H1 (cell line): ENCODE data around the gene RAP1B. TPM values are rescaled to one million over a fixed set of nuclear protein-coding genes. Genes with fewer than 3 reads are reported as not detected.

ENCODE experiments used
- CTCF ChIA-PET: fragments of 300-600 bp; sonication (Branson Sonifier 250); formaldehyde crosslinking; loops from one replicate; lab custom pipeline; 2021; ENCODE audit not compliant: partially characterized antibody; lab: Charles Lee
- POLR2A ChIA-PET: fragments of 300-600 bp; sonication (Branson Sonifier 250); formaldehyde crosslinking; loops from one replicate; lab custom pipeline; 2021; ENCODE audit warnings: inconsistent platforms; ENCODE audit not compliant: partially characterized antibody; lab: Charles Lee
- DNase-seq, 2 experiments: peaks; one replicate each; pipeline versions ENCODE4 v3.0.0 to v3.0.0-alpha.2; 2010 to 2022; ENCODE audit warnings: low spot score in 2 of 2, low read depth in 1 of 2, mixed read lengths in 1 of 2
- FAIRE-seq: peaks from 2 replicates; lab custom pipeline; 2011; peaks lifted over from hg19 to GRCh38; lab: Jason Lieb, UNC
- H2AFZ ChIP-seq: 2 replicates; pipeline ENCODE4 v1.8.1; 2012; ENCODE audit warnings: low read length, inconsistent platforms
- H2AK5ac ChIP-seq: 2 replicates; pipeline ENCODE4 v1.6.1; 2013; ENCODE audit warnings: low read depth, low read length
- H2BK120ac ChIP-seq: replicated peaks from 2 replicates; pipeline ENCODE3; 2013; ENCODE audit warnings: low read depth, low read length, inconsistent platforms
- H2BK12ac ChIP-seq: 2 replicates; pipeline ENCODE4 v1.6.1; 2013; ENCODE audit warnings: low read depth, low read length
- H2BK15ac ChIP-seq: 2 replicates; pipeline ENCODE4 v1.6.1; 2013; ENCODE audit warnings: low read length
- H2BK20ac ChIP-seq: 2 replicates; pipeline ENCODE4 v1.6.1; 2013; ENCODE audit warnings: low read length
- H2BK5ac ChIP-seq: 2 replicates; pipeline ENCODE4 v1.6.1; 2013; ENCODE audit warnings: low read depth, low read length
- H3K14ac ChIP-seq: 2 replicates; pipeline ENCODE4 v1.6.1; 2013; ENCODE audit warnings: inconsistent platforms; ENCODE audit not compliant: insufficient read length
- H3K18ac ChIP-seq: 2 replicates; pipeline ENCODE4 v1.6.1; 2013; ENCODE audit warnings: low read length; ENCODE audit errors: extremely low read depth
- H3K23ac ChIP-seq: 2 replicates; pipeline ENCODE4 v1.6.1; 2013; ENCODE audit warnings: inconsistent platforms; ENCODE audit not compliant: insufficient read length
- H3K23me2 ChIP-seq: 2 replicates; pipeline ENCODE4 v1.6.1; 2013; ENCODE audit warnings: low read depth, low read length
- H3K27ac ChIP-seq: 2 replicates; pipeline ENCODE4 v1.6.1; 2011; ENCODE audit warnings: low read depth, low read length, inconsistent platforms
- H3K27me3 ChIP-seq, 4 experiments: replicated peaks in 1 of 4; 1 replicate in 1 of 4; 2 replicates in 3 of 4; pipeline versions ENCODE4 v1.6.1 to v1.8.1; 2011 to 2013; ENCODE audit warnings: low read length in 3 of 4, mild to moderate bottlenecking in 3 of 4, inconsistent platforms in 2 of 4, mixed read lengths in 2 of 4, moderate library complexity in 1 of 4; ENCODE audit not compliant: control insufficient read depth in 3 of 4, insufficient read depth in 3 of 4; ENCODE audit errors: extremely low read depth in 1 of 4
- H3K36me3 ChIP-seq, 4 experiments: 2 replicates each; pipeline versions ENCODE4 v1.6.1 to v1.8.1; 2011 to 2013; ENCODE audit warnings: mild to moderate bottlenecking in 4 of 4, low read length in 3 of 4, moderate library complexity in 2 of 4, control low read depth in 1 of 4, inconsistent platforms in 1 of 4; ENCODE audit not compliant: insufficient read depth in 4 of 4, control insufficient read depth in 2 of 4
- H3K4ac ChIP-seq: replicated peaks from 2 replicates; pipeline ENCODE3; 2013; ENCODE audit warnings: low read length, low read depth, mixed read lengths, inconsistent platforms; ENCODE audit not compliant: insufficient read length
- H3K4me1 ChIP-seq, 4 experiments: replicated peaks in 1 of 4; 1 replicate in 1 of 4; 2 replicates in 3 of 4; pipeline versions ENCODE4 v1.6.1 to v1.8.1; 2011 to 2013; ENCODE audit warnings: low read length in 3 of 4, inconsistent platforms in 2 of 4, mixed read lengths in 1 of 4; ENCODE audit not compliant: insufficient read depth in 4 of 4, control insufficient read depth in 3 of 4
- H3K4me2 ChIP-seq, 2 experiments: 2 replicates each; pipeline versions ENCODE4 v1.6.1 to v1.8.1; 2011 to 2013; ENCODE audit warnings: low read depth in 2 of 2, low read length in 2 of 2, control low read depth in 1 of 2, inconsistent platforms in 1 of 2, mild to moderate bottlenecking in 1 of 2; ENCODE audit not compliant: insufficient read depth in 1 of 2
- H3K4me3 ChIP-seq, 4 experiments: fragments of 200-600, 300-600 bp in 1 of 4; sonication (generic), shearing (Covaris generic), sonication (Bioruptor Twin) in 1 of 4; 2 replicates each; pipeline versions ENCODE4 v1.5.1 to v1.8.1; 2011 to 2016; ENCODE audit warnings: low read length in 4 of 4, low read depth in 3 of 4, control low read depth in 2 of 4, inconsistent platforms in 2 of 4, mild to moderate bottlenecking in 2 of 4, mixed read lengths in 1 of 4, moderate library complexity in 1 of 4; ENCODE audit not compliant: insufficient read depth in 2 of 4; ENCODE audit errors: extremely low read depth in 1 of 4
- H3K56ac ChIP-seq: replicated peaks from 2 replicates; pipeline ENCODE3; 2013; ENCODE audit warnings: low read depth, mild to moderate bottlenecking, mixed read lengths, low read length, inconsistent platforms; ENCODE audit not compliant: insufficient read length
- H3K79me1 ChIP-seq: 2 replicates; pipeline ENCODE4 v1.6.1; 2013; ENCODE audit warnings: low read depth, low read length, control low read depth
- H3K79me2 ChIP-seq, 2 experiments: 2 replicates each; pipeline versions ENCODE4 v1.6.1 to v1.8.1; 2012 to 2013; ENCODE audit warnings: low read length in 2 of 2, mild to moderate bottlenecking in 2 of 2, inconsistent platforms in 1 of 2; ENCODE audit not compliant: insufficient read depth in 2 of 2, control insufficient read depth in 1 of 2
- H3K9ac ChIP-seq, 4 experiments: replicated peaks in 1 of 4; 1 replicate in 1 of 4; 2 replicates in 3 of 4; pipeline versions ENCODE4 v1.6.1 to v1.8.1; 2011 to 2013; ENCODE audit warnings: low read depth in 3 of 4, low read length in 3 of 4, control low read depth in 2 of 4, mild to moderate bottlenecking in 2 of 4, moderate library complexity in 2 of 4, inconsistent platforms in 1 of 4; ENCODE audit errors: extremely low read depth in 1 of 4
- H3K9me3 ChIP-seq, 2 experiments: 2 replicates each; pipeline versions ENCODE4 v1.6.1 to v1.8.1; 2012 to 2013; ENCODE audit warnings: mild to moderate bottlenecking in 2 of 2, moderate library complexity in 2 of 2, control low read depth in 1 of 2, inconsistent platforms in 1 of 2, low read depth in 1 of 2, low read length in 1 of 2, mixed read lengths in 1 of 2; ENCODE audit not compliant: insufficient read depth in 2 of 2
- H4K20me1 ChIP-seq, 2 experiments: replicated peaks in 1 of 2; 2 replicates each; pipeline versions ENCODE3 to v1.8.1; 2011 to 2013; ENCODE audit warnings: inconsistent platforms in 2 of 2, low read length in 2 of 2, mild to moderate bottlenecking in 1 of 2; ENCODE audit not compliant: insufficient read depth in 2 of 2, control insufficient read depth in 1 of 2
- H4K5ac ChIP-seq: 2 replicates; pipeline ENCODE4 v1.6.1; 2013; ENCODE audit warnings: low read length, low read depth, mixed read lengths, inconsistent platforms; ENCODE audit not compliant: insufficient read length
- H4K8ac ChIP-seq: 2 replicates; pipeline ENCODE4 v1.8.0; 2013; ENCODE audit warnings: mild to moderate bottlenecking, moderate library complexity, low read length, inconsistent platforms; ENCODE audit not compliant: insufficient read depth; ENCODE audit errors: extremely low read depth
- H4K91ac ChIP-seq: replicated peaks from 2 replicates; pipeline ENCODE3; 2013; ENCODE audit warnings: low read length, mixed read lengths, inconsistent platforms; ENCODE audit not compliant: insufficient read length
- ATF3 ChIP-seq: IDR thresholded peaks from 2 replicates; pipeline ENCODE4 v1.6.1; 2011; ENCODE audit warnings: low read depth, mild to moderate bottlenecking, low read length; ENCODE audit not compliant: insufficient read depth
- BCL11A ChIP-seq, 2 experiments: IDR thresholded peaks; one replicate each; pipeline ENCODE4 v1.6.1; 2011; ENCODE audit warnings: low read depth in 2 of 2, low read length in 2 of 2, mild to moderate bottlenecking in 2 of 2
- CBX5 ChIP-seq: fragments of 300-800, 300-1000 bp; sonication (generic); IDR thresholded peaks from 2 replicates; pipeline ENCODE4 v1.7.1; 2016; ENCODE audit warnings: antibody characterized with exemption, low read length, low read depth
- EZH2 ChIP-seq: fragments of 200-600 bp; sonication (generic); IDR thresholded peaks from 2 replicates; pipeline ENCODE4 v1.7.1; 2012; ENCODE audit warnings: low read depth, mild to moderate bottlenecking, moderate library complexity, low read length, inconsistent platforms; ENCODE audit not compliant: severe bottlenecking
- GTF2F1 ChIP-seq: IDR thresholded peaks from 2 replicates; pipeline ENCODE4 v1.6.1; 2012; ENCODE audit warnings: low read depth, low read length, improper control_type of control experiment, borderline replicate concordance
- JUN ChIP-seq: IDR thresholded peaks from 2 replicates; pipeline ENCODE4 v1.6.1; 2011; ENCODE audit warnings: low read depth, mild to moderate bottlenecking, improper control_type of control experiment, low read length
- JUND ChIP-seq: IDR thresholded peaks from 2 replicates; pipeline ENCODE4 v1.6.1; 2011; ENCODE audit warnings: mild to moderate bottlenecking, improper control_type of control experiment, low read length
- RAD21 ChIP-seq, 2 experiments: IDR thresholded peaks in 1 of 2; conservative IDR thresholded peaks in 1 of 2; 2 replicates each; pipeline ENCODE4 v1.6.1; 2011; ENCODE audit warnings: low read depth in 2 of 2, low read length in 2 of 2, improper control_type of control experiment in 1 of 2, inconsistent platforms in 1 of 2, mild to moderate bottlenecking in 1 of 2, moderate library complexity in 1 of 2
- RNF2 ChIP-seq: fragments of 200-900, 300-1000 bp; sonication (generic); IDR thresholded peaks from 2 replicates; pipeline ENCODE4 v1.7.1; 2016; ENCODE audit warnings: borderline replicate concordance, low read depth, mild to moderate bottlenecking, antibody characterized with exemption, low read length; ENCODE audit not compliant: poor library complexity, severe bottlenecking; ENCODE audit errors: missing control alignments
- RXRA ChIP-seq: IDR thresholded peaks from 2 replicates; pipeline ENCODE4 v1.6.1; 2011; ENCODE audit warnings: low read depth, mild to moderate bottlenecking, low read length, moderate library complexity; ENCODE audit not compliant: insufficient read depth
- SIN3A ChIP-seq, 2 experiments: IDR thresholded peaks in 1 of 2; conservative IDR thresholded peaks in 1 of 2; 2 replicates each; pipeline ENCODE4 v1.6.1; 2011 to 2012; ENCODE audit warnings: low read length in 2 of 2, improper control_type of control experiment in 1 of 2, low read depth in 1 of 2, mild to moderate bottlenecking in 1 of 2
- SP1 ChIP-seq: IDR thresholded peaks from 2 replicates; pipeline ENCODE4 v1.6.1; 2011; ENCODE audit warnings: low read depth, low read length
- ZNF274 ChIP-seq: IDR thresholded peaks from 2 replicates; pipeline ENCODE4 v1.7.0; 2012; ENCODE audit warnings: low read length, borderline replicate concordance; ENCODE audit errors: extremely low read depth
- WGBS, 2 experiments: shearing (Covaris generic) in 1 of 2; methylation state at CpG; one replicate each; pipeline versions ENCODE4 v1.1.6 to v1.1.7; 2013 to 2015; ENCODE audit warnings: low lambda C conversion rate in 2 of 2, mixed read lengths in 2 of 2, inconsistent platforms in 1 of 2, low coverage in 1 of 2, missing lambda C conversion rate in 1 of 2; ENCODE audit not compliant: insufficient replicate concordance in 2 of 2, insufficient coverage in 1 of 2, insufficient read length in 1 of 2; ENCODE audit errors: extremely low coverage in 1 of 2, missing lambda C conversion rate in 1 of 2; 5-methylcytosine and 5-hydroxymethylcytosine counted together
- polyA plus RNA-seq, 7 experiments: library from polyadenylated mRNA; depleted of rRNA in 3 of 7; stranded (reverse) in 5 of 7; unstranded in 2 of 7; fragments of >200 nt in 5 of 7; fragments of 200-250 nt in 2 of 7; gene quantifications; 1 replicate in 5 of 7; 2 replicates in 1 of 7; 4 replicates in 1 of 7; pipeline versions ENCODE4 v1.2.1 to v1.2.3, GENCODE V29; 2011 to 2013; ENCODE audit warnings: missing spikeins in 2 of 7, mixed read lengths in 2 of 7
- total RNA-seq: library from RNA; stranded (reverse); fragmentation: NEBNext Ultra II Directional; extraction: Animal tissue kit (Norgen Biotek cat#: 25700); gene quantifications from 2 replicates; pipeline ENCODE4 v1.2.1, GENCODE V29; 2021

RAP1B gene
- total and polyA plus RNA-seq, 2 of the 8 experiments (the other 6 are each of a cell fraction or from before 2014, with no cell fraction given) = 61.4 to 112 TPM

- 85% methylated on average over 6 of the region's 6 CpGs; no CpG with 5 or more reads in 1 of the 2 experiments for WGBS, 2 experiments
- H2BK120ac ChIP-seq = no peak overlapping the region
- H2AFZ ChIP-seq = no peak overlapping the region
- FAIRE-seq = no peak
- H4K91ac ChIP-seq = no peak overlapping the region
- H2BK15ac ChIP-seq = no peak overlapping the region
- H3K36me3 ChIP-seq = no peaks in the 10 kb centered on the region
- no peak overlapping the region for H2BK20ac ChIP-seq
- H3K23me2 ChIP-seq = no peaks in the 10 kb centered on the region
- no peak for DNase-seq
- H3K4me1 ChIP-seq = no peaks in the 10 kb centered on the region
- H3K79me1 ChIP-seq = no peaks in the 10 kb centered on the region
- no peak overlapping the region for H2BK12ac ChIP-seq
- CTCF ChIA-PET = interaction anchor here (0.9 kb wide), 1 partner anchor 80 kb away, joined by 4 read pairs; no protein-coding TSS in a partner anchor
- no peaks in the 10 kb centered on the region for H3K79me2 ChIP-seq
- H3K23ac ChIP-seq = no peak overlapping the region
- no peak overlapping the region for H3K9ac ChIP-seq
- no peak overlapping the region for H2AK5ac ChIP-seq
- no peak overlapping the region for H3K4me2 ChIP-seq
- POLR2A ChIA-PET = interaction anchor here (0.7 to 1.4 kb wide), 2 partner anchors 40 to 123 kb away, joined by 3 read pairs; no protein-coding TSS in a partner anchor
- H3K27ac ChIP-seq = no peak overlapping the region
- H4K20me1 ChIP-seq = no peaks in the 10 kb centered on the region
- no peak overlapping the region for H3K4ac ChIP-seq
- no peaks in the 10 kb centered on the region for H3K9me3 ChIP-seq
- no peak overlapping the region for H3K18ac ChIP-seq
- no peak overlapping the region for H2BK5ac ChIP-seq
- H4K5ac ChIP-seq = no peak overlapping the region
- no peak overlapping the region for H3K4me3 ChIP-seq
- H3K14ac ChIP-seq = no peak overlapping the region
- H3K56ac ChIP-seq = no peak overlapping the region
- no peaks in the 10 kb centered on the region for H3K27me3 ChIP-seq
- no peak overlapping the region for H4K8ac ChIP-seq
- TF ChIP-seq CBX5 (no peak), ATF3 (no peak), JUN (no peak), SP1 (no peak), JUND (no peak), SIN3A (conservative IDR thresholded peaks at IDR 0.05 in 1 of 2, IDR thresholded peaks at IDR 0.05 in 1 of 2; ENCODE audit: low read depth in 1 of 2, low read length in 2 of 2) (no peak), EZH2 (no peak), GTF2F1 (no peak), BCL11A (IDR thresholded peaks at IDR 0.05; ENCODE audit: low read depth in 2 of 2, low read length in 2 of 2) (no peak), RAD21 (IDR thresholded peaks at IDR 0.05 in 1 of 2, conservative IDR thresholded peaks at IDR 0.05 in 1 of 2; ENCODE audit: low read depth in 2 of 2, low read length in 2 of 2) (no peak), ZNF274 (no peak), RNF2 (no peak), RXRA (no peak)
Observed at GRCh38 chr12:68578765-68579164, 31.9 kb upstream of the RAP1B start.
